Esophagus muscularis mucosa (tissue), 3 donors: Measurements from ENCODE around the gene DENND2D.

Experiments used
- POLR2A ChIP-seq: fragments of 450-650 bp; IDR thresholded peaks from one replicate; pipeline ENCODE4 v1.6.1; 2017; ENCODE audit warnings: antibody characterized with exemption, moderate library complexity, mild to moderate bottlenecking, low read depth
- TF ChIP-seq, protein P1 (sequence below), 3 experiments: fragments of 200-600 bp in 2 of 3; fragments of 450-650 bp in 1 of 3; sonication (generic) in 2 of 3; IDR thresholded peaks; one replicate each; pipeline ENCODE4 v1.5.1; 2017 to 2019; ENCODE audit warnings: antibody characterized with exemption in 3 of 3, mild to moderate bottlenecking in 2 of 3, moderate library complexity in 1 of 3

DNA sequence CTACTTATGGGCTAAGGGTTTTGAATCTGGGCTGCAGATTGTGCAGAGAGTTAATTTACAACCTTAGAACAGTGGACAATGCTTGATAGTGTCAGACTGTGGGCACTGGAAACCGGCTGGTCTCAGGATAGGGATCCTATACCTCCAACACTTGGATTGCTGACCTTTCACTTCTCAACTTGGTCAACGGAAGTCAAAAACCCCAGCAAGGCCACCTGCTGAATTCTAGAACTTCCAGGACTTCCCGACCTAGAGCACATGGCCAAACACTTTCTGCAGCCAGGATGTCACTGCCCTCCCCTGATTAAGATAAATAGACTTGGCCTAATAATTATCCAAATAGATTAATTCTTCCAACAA, 336 bp upstream of the DENND2D start:
- TF ChIP-seq POLR2A: no peak
- TF ChIP-seq, protein P1, sequence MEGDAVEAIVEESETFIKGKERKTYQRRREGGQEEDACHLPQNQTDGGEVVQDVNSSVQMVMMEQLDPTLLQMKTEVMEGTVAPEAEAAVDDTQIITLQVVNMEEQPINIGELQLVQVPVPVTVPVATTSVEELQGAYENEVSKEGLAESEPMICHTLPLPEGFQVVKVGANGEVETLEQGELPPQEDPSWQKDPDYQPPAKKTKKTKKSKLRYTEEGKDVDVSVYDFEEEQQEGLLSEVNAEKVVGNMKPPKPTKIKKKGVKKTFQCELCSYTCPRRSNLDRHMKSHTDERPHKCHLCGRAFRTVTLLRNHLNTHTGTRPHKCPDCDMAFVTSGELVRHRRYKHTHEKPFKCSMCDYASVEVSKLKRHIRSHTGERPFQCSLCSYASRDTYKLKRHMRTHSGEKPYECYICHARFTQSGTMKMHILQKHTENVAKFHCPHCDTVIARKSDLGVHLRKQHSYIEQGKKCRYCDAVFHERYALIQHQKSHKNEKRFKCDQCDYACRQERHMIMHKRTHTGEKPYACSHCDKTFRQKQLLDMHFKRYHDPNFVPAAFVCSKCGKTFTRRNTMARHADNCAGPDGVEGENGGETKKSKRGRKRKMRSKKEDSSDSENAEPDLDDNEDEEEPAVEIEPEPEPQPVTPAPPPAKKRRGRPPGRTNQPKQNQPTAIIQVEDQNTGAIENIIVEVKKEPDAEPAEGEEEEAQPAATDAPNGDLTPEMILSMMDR (IDR thresholded peaks at IDR 0.05): no peak
